ENCODE results near the gene PON2.
A peak's percentile ranks its signal among the peaks of the same experiment; 100 is the strongest.
"Not testable (repeated sequence)": the region's sequence is repeated elsewhere in the genome, so short reads cannot be mapped to it uniquely, and the experiment has no call there.

PON2 gene

DNA sequence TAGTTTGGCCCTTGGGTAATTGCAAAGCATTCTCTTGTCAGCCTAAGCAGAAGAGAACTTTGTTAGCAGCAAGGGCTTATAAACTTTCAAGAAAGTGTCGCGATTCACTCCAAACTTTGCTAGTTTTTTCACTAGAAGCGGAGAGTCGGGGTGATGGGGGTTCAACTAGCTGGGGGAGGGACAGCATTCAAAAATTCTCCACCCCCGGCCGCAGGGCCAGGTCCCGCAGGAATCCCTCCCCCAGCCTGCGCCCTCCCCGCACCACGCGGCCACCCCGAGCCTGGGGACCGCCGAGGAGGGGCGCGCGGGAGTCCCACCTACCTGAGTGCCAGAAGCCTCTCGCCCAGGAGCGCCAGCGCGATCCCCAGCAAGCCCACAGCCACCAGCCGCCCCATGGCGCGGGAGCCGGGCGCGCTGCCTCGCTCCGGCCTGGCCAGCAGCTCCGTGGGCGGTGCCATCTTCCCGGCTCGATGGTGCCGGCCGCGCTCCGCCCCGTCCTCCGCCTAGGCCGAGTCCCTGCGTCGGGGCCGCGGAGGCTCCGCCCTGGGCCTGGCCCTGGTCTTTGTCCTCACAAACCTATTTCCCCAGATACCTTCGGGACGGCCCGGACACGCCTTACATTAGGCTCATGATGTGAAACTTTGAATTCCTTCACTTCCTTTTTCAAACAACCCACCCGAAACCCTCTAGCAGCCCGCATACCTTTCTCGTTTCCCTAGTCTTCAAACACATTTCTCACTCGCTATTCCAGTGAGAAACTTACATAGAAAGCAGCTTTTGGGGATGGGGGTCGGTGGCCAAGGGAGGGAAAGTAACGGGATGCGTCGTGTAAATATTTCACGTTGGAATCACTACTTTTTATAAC lies at the start of gene PON2:
Gene PON2 (minus strand): TSS at position 472 of the 865 bp plus-strand sequence. CDS start 77 bp downstream, at position 395.
- peak; percentile 42 to 61 for DNase-seq

DNA sequence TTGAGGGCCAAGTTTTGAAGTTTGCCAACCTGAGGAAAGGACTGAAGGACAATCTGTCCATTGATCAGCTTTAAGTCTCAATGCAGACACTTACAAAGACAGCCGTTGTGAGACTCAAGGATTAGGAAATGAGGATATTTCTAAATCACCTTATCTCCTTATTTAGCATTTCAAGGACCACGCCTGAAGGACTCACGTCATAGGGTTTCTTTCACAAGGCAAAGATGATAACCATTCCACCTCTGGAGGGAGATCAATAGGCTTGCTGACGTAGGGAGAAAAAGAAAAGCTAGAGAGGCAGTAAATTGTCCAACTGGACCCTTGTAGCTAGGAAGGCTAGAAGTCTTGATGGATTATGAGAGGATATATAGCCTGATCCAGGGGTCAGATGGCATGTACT lies 47.6 kb upstream of the PON2 start:
- no peak for DNase-seq

DNA sequence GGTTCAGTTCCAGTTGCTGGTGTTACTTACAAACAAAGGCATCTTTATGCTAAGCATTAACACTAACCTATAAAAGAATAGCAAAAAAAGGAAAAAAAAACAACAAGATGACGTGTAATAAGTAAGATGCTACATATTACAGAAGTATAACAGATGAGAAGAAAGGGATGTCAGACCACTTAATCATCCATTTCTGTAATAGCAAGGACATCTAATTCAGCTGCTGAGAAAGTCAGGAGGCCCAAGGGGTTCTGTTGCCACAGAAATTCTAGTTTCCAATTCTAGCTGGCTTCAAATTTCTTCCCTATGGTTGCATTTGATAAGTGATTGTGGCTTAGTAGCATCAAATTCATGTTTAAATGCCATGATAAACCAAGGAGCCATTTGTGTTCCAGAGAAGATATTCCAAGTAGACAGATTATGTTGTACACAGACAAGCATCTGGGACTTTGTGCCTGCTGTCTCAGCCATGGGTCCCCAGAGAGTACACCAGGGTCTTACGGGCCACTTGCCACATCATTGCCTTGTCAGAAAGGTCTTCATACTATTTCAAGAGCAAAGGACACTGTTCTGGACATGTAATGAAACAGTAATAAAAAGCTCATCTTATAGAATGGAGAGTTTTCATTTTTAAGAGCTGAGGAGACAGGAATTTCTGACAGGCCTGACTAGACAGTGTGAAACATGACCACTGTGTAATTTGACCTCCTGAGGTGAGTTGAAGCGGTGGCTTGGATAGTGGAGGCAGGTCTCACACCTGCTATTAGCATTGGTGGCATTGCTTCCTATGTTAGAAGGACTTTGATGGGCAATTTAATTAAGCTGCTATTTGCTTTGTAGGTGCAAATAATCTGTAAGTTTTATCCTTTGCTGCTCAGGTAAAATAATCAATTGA lies 46.7 kb upstream of the PON2 start:
- no peak for DNase-seq

DNA sequence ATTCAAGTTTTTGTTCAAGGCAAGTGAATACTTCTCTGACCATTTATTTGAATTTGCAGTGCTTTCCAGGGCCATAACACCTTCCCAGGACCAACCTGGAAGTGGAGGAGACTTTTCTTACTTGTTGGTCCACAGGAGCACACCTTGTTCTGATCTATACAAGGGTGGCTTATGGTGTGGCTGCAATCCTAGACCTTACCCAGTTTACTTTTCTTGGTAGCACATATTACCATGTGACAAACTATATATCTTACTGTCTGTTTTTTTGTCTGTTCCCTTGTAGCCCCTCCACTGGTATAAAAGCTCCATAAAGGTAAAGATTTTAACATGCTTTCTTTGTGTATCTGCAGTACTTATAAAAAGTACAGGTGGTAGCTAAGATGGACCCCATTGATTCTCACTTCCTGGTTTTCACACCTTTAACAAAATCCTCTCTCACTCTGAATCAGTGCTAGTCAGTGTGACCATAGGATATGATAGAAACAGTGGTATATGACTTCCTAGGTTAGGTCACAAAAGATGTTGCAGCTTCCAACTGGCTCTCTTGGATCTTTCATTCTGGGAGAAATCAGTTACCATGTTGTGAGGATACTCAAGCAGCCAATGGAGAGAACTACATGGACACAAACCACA lies 45.3 kb upstream of the PON2 start:
- DNase-seq = no peak

DNA sequence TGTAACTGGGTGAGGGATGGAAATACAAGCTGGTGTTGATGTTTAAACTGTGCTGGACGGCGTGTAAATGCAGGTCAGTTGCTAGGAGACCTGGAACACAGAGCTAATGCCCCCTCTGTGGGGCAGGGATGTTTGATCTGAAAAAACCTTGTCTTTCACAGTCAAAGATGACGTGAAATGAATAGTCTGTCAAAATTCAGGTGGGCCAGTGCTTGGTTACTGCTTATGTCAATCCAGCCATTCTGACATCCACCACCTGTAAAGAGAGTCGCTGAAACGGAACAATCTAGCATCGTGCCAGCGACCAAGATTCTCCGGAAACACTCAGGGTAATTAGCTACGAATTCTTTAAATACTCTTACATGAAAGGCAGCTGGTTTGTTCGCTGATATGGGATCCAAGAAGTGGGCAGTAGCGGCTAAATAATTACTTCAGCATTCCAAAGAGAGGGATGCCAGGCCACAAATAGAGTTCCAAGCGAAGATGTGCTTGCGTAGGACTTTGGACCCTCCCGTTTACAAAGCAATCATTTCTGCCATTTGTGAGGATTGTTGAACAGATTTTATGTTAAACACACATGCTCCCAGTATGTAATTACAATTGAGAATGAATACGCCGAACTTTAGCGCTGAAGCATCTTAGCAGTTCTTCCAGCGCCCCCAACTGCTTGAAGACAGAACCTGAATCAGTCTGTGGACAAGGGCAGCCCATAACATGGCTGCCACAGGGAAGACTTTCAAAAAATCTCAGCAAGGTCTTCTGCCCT lies 43.6 kb upstream of the PON2 start:
- DNase-seq = peak; percentile 37 to 38

DNA sequence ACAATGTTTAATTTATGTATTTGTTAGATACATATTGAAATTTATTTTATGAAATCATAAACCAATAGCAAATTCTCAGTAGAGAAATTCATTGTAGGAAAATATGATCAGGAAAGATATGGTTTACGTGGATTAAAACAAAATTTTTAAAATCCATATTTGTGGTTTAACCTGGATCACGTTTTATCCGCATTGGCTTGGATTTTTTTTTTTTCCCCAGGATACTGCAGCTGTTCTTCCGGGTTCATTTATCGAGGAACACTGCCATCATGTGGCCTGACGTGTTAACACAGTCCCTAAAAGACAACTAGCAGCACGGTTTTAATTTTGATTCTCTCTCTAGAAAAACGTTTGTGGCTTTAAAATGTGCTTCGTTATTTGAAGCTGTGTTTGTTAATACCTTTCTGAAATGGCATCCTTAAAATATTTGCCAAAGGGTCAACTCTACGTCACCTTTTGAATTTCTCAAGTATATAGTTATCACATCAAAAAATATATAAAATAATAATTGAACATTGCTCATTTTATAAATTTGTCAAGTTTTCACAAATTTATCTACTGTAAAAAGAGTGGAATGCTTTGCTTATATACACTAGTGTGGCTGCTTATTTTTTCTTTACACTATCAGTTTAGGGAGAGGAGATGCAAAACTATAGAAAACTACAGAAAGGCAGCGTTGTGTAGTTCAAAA lies 42.2 kb upstream of the PON2 start:
- DNase-seq = peak; percentile 68 to 85

DNA sequence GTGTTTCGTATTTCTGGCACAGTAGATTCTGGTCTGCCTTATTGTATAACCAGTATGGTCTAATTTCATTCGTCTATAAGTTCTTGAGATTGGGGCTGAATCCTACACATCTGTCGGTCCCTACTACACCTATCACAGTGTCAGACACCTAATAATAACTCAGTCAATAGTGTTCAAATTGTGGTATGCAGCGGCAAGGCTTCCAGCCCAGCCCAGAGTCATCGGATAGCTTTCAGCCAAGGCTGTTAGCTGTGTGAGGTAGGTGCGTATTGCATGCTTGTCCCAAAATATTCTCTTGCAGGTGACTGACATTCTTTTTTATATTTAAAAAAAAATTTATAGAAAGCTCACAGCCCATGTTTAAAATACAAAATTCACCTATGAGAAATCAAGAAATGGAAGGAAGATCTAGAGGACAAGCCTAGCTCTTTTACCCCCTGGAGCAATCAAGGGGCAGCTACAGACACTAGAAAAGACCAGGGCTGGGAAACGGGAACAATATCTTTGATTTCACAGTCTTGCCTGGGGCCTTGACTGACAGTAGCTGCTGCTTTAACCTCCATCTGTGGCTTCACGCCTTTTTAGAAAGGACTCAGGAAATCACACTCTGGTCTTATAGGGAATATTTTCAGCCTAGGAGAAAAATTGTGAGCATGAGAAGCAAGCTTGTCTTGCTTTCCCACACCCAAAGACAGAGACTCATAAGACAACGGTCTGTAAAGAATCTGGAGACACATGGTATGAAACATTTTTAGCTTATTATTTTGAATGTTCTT lies 41.4 kb upstream of the PON2 start:
- no peak for DNase-seq

DNA sequence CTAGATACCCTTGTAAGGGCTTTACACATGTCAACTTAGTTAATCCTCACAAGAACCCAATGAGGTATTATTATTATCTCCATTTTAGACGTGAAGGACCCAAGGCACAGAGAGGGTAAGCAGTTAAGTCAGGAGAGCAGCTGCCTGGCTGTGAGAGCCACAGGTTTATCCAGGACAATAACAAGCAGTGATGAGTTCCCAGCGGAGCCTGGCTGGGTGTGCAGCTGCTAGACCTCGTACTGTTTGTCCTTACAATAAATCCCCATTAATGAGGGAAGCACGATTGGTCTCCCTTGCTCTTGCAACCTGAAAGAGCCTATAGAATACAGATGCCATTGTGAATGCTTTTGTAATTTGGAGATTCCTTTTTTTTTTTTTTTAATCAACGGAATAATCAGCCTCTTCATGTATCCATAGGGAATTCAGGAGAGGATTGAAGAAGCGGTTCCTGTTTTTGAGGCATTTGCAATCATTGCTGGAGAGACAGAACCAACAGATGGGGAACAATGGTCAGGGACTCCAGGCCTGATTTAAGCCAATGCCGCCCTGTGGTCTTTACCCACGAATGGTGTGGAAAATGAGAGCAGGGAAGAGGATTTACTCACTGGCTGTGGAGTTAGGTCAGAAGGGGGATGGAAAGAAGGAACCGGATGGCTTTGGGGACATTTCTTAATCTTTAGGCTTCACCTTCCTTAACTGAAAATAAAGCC lies 38.6 kb upstream of the PON2 start:
- DNase-seq = no peak

DNA sequence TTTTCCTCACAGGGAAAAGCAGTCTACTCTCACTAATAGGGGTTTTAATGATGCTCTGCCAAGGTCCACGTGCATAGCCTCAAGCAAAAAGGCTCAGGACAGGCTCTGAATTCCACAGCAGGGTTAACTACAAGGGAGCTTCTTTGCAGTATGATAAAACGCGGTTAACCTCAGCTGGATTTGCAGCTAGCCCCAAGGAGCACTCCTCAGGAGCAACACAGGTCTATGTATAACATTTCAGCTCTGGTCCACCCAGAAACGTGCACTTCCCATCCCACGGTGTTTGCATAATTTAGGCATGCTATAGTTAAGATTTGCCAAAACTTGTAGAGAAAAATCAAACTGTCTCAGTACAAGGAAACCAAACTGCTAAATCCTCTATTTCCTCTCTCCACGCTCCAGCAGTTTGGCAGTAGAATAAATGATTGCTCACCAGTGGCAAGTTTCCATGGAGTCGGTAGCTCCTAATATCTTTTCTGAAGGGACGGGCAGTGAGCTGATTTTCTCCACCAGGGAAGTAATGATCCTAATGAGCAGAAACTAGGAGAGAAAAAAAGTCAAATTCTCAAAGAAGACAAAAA lies 37.8 kb upstream of the PON2 start:
- DNase-seq = no peak

DNA sequence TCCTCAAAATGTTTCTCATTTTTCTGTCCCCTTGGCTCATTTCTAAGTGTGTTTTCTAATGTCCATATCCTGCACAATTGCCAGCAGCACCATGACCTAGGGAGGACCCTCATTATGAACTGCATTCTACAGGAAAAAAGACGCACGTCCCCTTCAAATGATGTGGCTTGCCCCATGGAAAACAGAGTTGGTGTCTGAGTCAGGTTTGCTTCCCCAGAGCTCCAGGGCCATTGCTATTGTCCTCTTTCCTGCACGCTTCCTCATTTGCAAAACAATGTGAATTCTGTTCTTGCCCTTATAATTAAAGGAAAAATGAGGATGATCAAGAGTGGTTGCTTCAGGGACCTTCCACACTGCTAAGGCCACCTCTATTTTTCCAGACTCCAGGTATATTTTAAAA lies 36.2 kb upstream of the PON2 start:
- DNase-seq = no peak

DNA sequence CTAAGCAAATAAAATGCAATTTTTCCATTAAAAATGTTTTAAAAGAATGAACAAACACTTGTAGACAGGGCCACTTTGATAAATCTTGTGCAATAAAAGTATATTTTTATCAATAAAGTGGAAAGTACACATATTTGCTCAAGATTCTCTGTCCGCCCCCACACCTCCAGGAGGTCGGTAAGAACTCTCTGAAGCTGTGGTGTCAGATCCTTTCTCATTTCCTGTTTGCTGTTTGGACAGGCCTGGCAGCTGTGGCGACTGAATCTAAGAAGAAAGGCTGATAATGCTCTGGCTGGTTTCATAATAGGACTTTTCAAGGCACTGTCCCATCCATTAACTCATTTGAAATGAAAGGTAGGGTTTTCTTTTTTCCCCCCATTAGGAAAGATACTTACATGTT lies 35.6 kb upstream of the PON2 start:
- peak in 1 of 2 experiments; percentile 4 for DNase-seq

DNA sequence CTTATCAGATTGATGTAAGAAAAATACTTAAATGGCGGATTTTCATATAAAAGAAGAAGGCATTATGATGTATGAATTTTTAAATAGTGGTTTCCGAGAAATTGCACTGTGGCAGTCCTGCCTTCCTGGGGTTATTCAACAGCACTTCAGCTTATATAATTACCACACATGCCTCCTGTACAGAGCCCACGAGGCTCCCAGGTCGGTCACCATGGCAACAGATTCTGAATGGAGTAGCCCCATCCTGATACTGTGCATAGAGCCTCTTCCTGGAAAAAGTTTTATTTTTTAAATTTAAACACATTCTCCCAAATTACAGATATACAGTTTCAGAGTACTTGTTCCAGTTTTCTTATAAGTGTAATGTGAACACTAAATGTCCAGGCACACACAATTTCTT lies 35.0 kb upstream of the PON2 start:
- DNase-seq = no peak

DNA sequence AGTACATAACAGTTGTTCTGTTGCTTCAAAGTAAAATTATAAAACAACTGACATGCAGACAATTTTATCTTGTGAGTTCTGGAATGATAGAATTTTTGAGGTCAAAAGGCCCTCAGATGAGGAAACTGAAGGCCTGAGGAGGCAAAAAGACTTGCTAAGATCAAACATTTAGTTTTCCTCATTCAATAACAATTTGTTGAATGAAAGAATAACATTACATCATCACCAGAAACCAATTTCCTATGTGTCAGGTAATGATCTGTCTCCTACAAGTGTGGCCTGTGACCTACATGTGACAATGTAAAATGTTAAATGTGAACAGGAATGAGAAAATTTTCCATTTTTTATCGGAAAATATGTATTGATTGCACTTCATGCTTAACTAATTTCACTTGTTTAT lies 34.4 kb upstream of the PON2 start:
- DNase-seq = no peak

DNA sequence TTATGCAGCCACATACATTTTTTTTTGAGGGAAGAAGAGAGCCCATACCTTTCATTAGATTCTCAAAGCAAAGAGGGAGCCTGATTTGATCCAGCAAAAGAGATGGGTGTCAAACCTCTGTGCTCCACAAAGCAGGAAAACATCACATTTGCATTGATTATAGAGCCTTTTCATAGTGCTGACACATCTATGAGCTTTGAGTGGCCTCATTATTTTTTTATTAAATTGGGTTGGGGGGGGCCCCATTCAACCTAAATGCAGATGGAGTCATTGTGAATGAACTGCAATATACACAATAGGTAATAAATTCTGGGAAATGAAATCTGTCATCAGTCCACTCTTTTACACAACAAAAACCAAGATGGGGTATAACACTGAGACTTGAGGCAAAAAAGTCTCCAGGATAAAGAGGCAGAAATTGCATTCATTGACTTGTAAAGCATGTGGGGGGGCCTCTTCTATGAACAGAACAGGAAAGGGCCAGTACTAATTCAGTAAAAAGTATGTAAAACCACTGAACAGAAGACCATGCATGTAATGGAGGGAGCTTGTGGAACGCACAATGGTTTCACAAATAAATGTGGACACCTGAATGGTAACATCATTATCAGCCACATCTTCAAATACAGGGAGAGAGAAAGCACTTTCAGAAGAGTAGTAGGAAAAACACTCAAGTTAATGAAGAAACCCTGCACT lies 33.2 kb upstream of the PON2 start:
- no peak for DNase-seq

DNA sequence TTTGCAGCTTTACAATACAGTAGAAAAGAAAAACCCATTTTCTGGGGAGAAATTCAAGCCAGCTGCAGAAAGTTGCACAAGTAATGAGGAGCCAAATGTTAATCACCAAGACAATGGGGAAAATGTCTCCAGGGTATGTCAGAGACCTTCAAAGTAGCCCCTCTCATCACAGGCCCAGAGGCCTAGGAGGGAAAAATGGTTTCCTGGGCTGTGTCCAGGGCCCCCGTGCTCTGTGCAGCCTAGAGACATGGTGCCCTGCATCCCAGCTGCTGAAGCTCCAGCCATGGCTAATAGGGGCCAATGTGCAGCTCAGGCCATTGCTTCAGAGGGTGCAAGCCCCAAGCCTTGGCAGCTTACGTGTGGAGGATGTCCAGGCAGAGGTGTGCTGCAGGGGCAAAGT lies 25.8 kb upstream of the PON2 start:
- not testable (repeated sequence) for DNase-seq

DNA sequence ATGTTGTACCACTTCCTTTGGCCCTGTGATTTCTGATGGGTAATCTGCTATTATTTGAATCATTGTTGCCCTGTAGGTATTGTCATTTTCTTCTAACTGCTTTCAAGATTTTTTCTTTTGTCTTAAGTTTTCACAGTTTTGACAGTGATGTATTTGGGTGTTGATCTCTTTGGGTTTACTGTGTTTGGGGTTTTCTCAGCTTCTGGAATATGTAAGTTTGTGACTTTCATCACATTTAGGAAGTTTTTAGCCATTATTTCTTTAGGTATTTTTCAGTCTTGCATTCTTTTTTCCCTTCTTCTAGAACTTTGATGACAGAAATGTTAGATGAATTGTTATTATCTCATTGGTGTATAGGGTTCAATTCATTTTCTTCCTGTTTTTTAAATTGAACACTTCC lies 23.1 kb upstream of the PON2 start:
- DNase-seq = no peak

DNA sequence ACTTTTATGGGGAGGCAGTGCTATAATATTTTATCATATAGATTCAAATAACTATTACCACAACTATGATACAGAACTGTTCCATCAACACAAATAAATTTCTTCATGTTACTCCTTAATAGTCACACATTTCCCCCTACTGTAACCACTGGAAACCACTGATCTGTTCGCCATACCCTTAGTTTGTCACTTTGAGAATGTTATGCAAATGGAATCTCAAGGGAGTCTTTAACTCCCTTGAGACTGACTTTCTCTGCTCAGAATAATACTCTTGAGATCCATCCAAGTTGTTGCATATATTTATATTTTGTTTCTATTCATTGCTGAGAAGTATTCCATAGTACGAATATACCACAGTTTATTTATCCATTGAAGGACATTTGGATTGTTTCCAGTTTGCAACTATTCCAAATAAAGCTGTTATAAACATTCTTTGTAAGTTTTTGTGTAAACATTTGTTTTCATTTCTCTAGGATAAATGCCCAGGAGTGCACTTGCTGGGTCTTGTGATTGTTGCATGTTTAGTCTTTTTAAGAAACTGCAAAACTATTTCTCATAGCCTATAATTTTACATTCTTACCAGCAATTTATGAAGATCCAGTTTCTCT lies 19.7 kb upstream of the PON2 start:
- DNase-seq = no peak

DNA sequence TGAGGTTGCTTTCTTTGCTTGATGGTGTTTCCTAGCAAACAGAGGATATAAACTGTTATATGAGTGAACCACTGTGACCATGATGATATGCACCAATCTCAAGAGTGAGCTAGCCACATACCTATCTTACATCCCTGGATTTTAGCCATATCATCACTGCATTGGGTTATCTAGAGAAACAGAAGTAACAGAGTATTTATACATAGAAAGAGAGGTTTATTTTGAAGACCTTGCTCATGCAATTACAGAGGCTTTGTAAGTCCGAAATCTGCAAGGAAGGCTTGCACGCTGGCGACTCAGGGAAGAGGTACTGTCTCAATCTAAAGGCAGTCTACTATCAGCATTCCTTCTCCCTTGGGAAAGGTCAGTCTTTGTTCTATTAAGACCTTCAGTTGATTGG lies 11.8 kb upstream of the PON2 start:
- DNase-seq = no peak

DNA sequence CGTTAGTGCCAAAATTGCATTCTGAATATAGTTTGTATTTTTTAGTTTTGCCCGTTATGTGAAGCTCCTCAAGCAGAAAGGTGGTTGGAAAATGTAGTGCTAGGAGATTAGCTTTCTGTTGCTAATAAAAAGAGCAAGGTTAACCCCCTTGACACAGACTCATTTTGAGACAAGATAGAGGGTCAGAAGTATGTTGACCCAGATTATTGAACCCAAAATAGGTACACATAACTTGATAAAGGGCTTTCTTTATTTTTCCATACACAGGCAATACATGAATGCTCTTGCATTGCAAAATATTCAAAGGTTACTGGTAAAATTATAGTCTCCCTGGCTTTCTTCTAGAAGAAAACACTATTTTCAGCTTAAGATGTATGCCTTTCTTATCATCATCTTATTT lies 10.0 kb upstream of the PON2 start:
- DNase-seq = no peak

All from Kasumi-1 (cell line).